Lower leg skin (tissue), 3 donors: ENCODE data around the gene NLRP14.

Source experiments
- CTCF ChIP-seq, 3 donors: fragments of 450-650 bp; IDR thresholded peaks; one replicate each; pipeline ENCODE4 v1.5.1; 2016; ENCODE audit warnings: antibody characterized with exemption in 3 of 3, mild to moderate bottlenecking in 3 of 3, moderate library complexity in 2 of 3
- POLR2A ChIP-seq, 2 donors: fragments of 450-650 bp; IDR thresholded peaks; one replicate each; pipeline ENCODE4 v1.6.1; 2016 to 2017; ENCODE audit warnings: antibody characterized with exemption in 2 of 2, mild to moderate bottlenecking in 1 of 2, moderate library complexity in 1 of 2

- TF ChIP-seq POLR2A (IDR thresholded peaks at IDR 0.05) (no peak), CTCF (IDR thresholded peaks at IDR 0.05) (no peak)
Measured at GRCh38 chr11:7081441-7081840, 61.2 kb downstream of the NLRP14 start.
